ENCODE results near the gene TRAF6.

Gene TRAF6

GRCh38 chr11:36441610-36442208 lies 68.4 kb downstream of the TRAF6 start:
- no peak for DNase-seq
- intact Hi-C loops (cut with DNase I): no loop called here

GRCh38 chr11:36438126-36438525 lies 71.9 kb downstream of the TRAF6 start:
- no peak for DNase-seq
- intact Hi-C loops (cut with DNase I): no loop called here

- intact Hi-C loops (cut with DNase I): no loop called here
These were observed 72.7 kb downstream of the TRAF6 start for GRCh38 chr11:36437413-36437812.

More at GRCh38 chr11:36437413-36437812, 72.7 kb downstream of the TRAF6 start:
- DNase-seq: no peak
